GM06990 (cell line): ENCODE data around the gene MEF2C.

ENCODE experiments used
- DNase-seq: peaks from one replicate; pipeline ENCODE4 v3.0.0-alpha.2; 2011; ENCODE audit not compliant: insufficient read length; ENCODE audit errors: extremely low read depth
- H3K27me3 ChIP-seq: replicated peaks from 2 replicates; pipeline ENCODE4 v1.6.0; 2011; ENCODE audit warnings: low read length; ENCODE audit not compliant: control insufficient read depth, insufficient read depth
- H3K36me3 ChIP-seq: 2 replicates; pipeline ENCODE4 v1.5.1; 2011; ENCODE audit warnings: low read length; ENCODE audit not compliant: control insufficient read depth, insufficient read depth
- H3K4me3 ChIP-seq: replicated peaks from 2 replicates; pipeline ENCODE4 v1.5.1; 2011; ENCODE audit warnings: low read depth, mild to moderate bottlenecking, control low read depth, low read length
- CTCF ChIP-seq: IDR thresholded peaks from 2 replicates; pipeline ENCODE4 v1.5.1; 2011; ENCODE audit warnings: low read length, control low read depth, mild to moderate bottlenecking, inconsistent platforms; ENCODE audit not compliant: insufficient read depth, poor library complexity, severe bottlenecking

MEF2C gene

GRCh38 chr5:88671505-88672499 is 211.2 kb downstream of the MEF2C start:
- no peak for TF ChIP-seq CTCF
- Histone ChIP-seq H3K36me3 (no peaks in the 10 kb centered on the region), H3K4me3 (peak overlapping the region; percentile 42), H3K27me3 (no peaks in the 10 kb centered on the region)
- no peak for DNase-seq

GRCh38 chr5:88671106-88671504 is 211.9 kb downstream of the MEF2C start:
- TF ChIP-seq CTCF = no peak
- no peaks in the 10 kb centered on the region for H3K36me3 ChIP-seq
- no peak for DNase-seq
- H3K27me3 ChIP-seq = no peaks in the 10 kb centered on the region
- H3K4me3 ChIP-seq = no peak overlapping the region

GRCh38 chr5:88670461-88670860 is 212.5 kb downstream of the MEF2C start:
- H3K36me3 ChIP-seq = no peaks in the 10 kb centered on the region
- no peak for DNase-seq
- H3K27me3 ChIP-seq = no peaks in the 10 kb centered on the region
- TF ChIP-seq CTCF = no peak
- no peak overlapping the region for H3K4me3 ChIP-seq

GRCh38 chr5:88669371-88670050 is 213.5 kb downstream of the MEF2C start:
- DNase-seq = no peak
- Histone ChIP-seq H3K36me3 (no peaks in the 10 kb centered on the region), H3K27me3 (no peaks in the 10 kb centered on the region), H3K4me3 (no peak overlapping the region)
- no peak for TF ChIP-seq CTCF

- H3K27me3 ChIP-seq = no peaks in the 10 kb centered on the region
- no peak for DNase-seq
- peak overlapping the region; percentile 89 for H3K4me3 ChIP-seq
- TF ChIP-seq CTCF = no peak
- H3K36me3 ChIP-seq = no peaks in the 10 kb centered on the region
Observed at GRCh38 chr5:88667496-88668201, 215.3 kb downstream of the MEF2C start.
